Fibroblast of skin of right quadriceps (primary cell): Measurements from ENCODE around the gene STARD10.
"Not testable (repeated sequence)": the region's sequence is repeated elsewhere in the genome, so short reads cannot be mapped to it uniquely, and the experiment has no call there.

ENCODE experiments used
- DNase-seq: peaks from one replicate; pipeline ENCODE4 v3.0.0-alpha.2; 2013

Gene STARD10

GRCh38 chr11:72793425-72794367 is at the start of gene STARD10:
TSS of gene STARD10 (minus strand) at chr11:72794047. CDS start at chr11:72781181, 12,866 bp downstream.
- DNase-seq = peak; percentile 96

GRCh38 chr11:72842653-72843330 is 48.9 kb upstream of the STARD10 start:
- DNase-seq = no peak

- DNase-seq = peak; percentile 34
These were observed 48.3 kb upstream of the STARD10 start for GRCh38 chr11:72842126-72842525.

- no peak for DNase-seq
These were observed 47.5 kb upstream of the STARD10 start for GRCh38 chr11:72841397-72841796.

GRCh38 chr11:72840780-72841179 is 46.9 kb upstream of the STARD10 start:
- DNase-seq = peak; percentile 91

GRCh38 chr11:72838691-72839305 is 45.0 kb upstream of the STARD10 start:
- peak; percentile 32 for DNase-seq

GRCh38 chr11:72836111-72836510 is 42.3 kb upstream of the STARD10 start:
- DNase-seq = no peak

- DNase-seq = no peak
These were observed 41.1 kb upstream of the STARD10 start for GRCh38 chr11:72834905-72835304.

- DNase-seq = no peak
These were observed 40.1 kb upstream of the STARD10 start for GRCh38 chr11:72833811-72834493.

GRCh38 chr11:72833083-72833733 is 39.4 kb upstream of the STARD10 start:
- no peak for DNase-seq

- no peak for DNase-seq
These were observed 38.6 kb upstream of the STARD10 start for GRCh38 chr11:72832301-72833082.

GRCh38 chr11:72831521-72832300 is 37.9 kb upstream of the STARD10 start:
- peak; percentile 73 for DNase-seq

- DNase-seq = no peak
These were observed 36.2 kb upstream of the STARD10 start for GRCh38 chr11:72829884-72830533.

GRCh38 chr11:72829178-72829577 is 35.3 kb upstream of the STARD10 start:
- no peak for DNase-seq

- DNase-seq = no peak
These were observed 34.9 kb upstream of the STARD10 start for GRCh38 chr11:72828692-72829101.

- DNase-seq = no peak
These were observed 34.3 kb upstream of the STARD10 start for GRCh38 chr11:72828081-72828567.

GRCh38 chr11:72827656-72828055 is 33.8 kb upstream of the STARD10 start:
- DNase-seq = not testable (repeated sequence)

GRCh38 chr11:72826942-72827480 is 33.2 kb upstream of the STARD10 start:
- no peak for DNase-seq

GRCh38 chr11:72826191-72826941 is 32.5 kb upstream of the STARD10 start:
- DNase-seq = no peak
